HG02623 (cell line): ENCODE measurements around the gene VWA5B1.

Experiments
- ATAC-seq: cut with Tn5 transposase; IDR thresholded peaks from one replicate; pipeline ENCODE4 v1.9.1; 2021; ENCODE audit warnings: moderate library complexity; ENCODE audit not compliant: unreplicated experiment

VWA5B1 gene

GRCh38 chr1:20385630-20386029 is 95.0 kb downstream of the VWA5B1 start:
- no peak for ATAC-seq

- ATAC-seq = no peak
Measured at GRCh38 chr1:20386323-20387081, 95.8 kb downstream of the VWA5B1 start.

- ATAC-seq = no peak
Measured at GRCh38 chr1:20389571-20389970, 98.9 kb downstream of the VWA5B1 start.

- no peak for ATAC-seq
Measured at GRCh38 chr1:20390589-20391331, 100.1 kb downstream of the VWA5B1 start.

- ATAC-seq = no peak
Measured at GRCh38 chr1:20395255-20395654, 104.6 kb downstream of the VWA5B1 start.

GRCh38 chr1:20398744-20399143 is 108.1 kb downstream of the VWA5B1 start:
- ATAC-seq = no peak

GRCh38 chr1:20399196-20399595 is 108.5 kb downstream of the VWA5B1 start:
- no peak for ATAC-seq

- no peak for ATAC-seq
Measured at GRCh38 chr1:20399606-20400180, 109.0 kb downstream of the VWA5B1 start.

GRCh38 chr1:20400341-20401177 is 109.9 kb downstream of the VWA5B1 start:
- no peak for ATAC-seq

- no peak for ATAC-seq
Measured at GRCh38 chr1:20401405-20402010, 110.8 kb downstream of the VWA5B1 start.

GRCh38 chr1:20402585-20403422 is 112.1 kb downstream of the VWA5B1 start:
- no peak for ATAC-seq

- ATAC-seq = no peak
Measured at GRCh38 chr1:20403423-20404145, 112.9 kb downstream of the VWA5B1 start.

- ATAC-seq = no peak
Measured at GRCh38 chr1:20404466-20404865, 113.8 kb downstream of the VWA5B1 start.
